Inferior parietal cortex (tissue), 1 donor: ENCODE measurements around the gene PELI2.

Source experiments
- DNase-seq: peaks from one replicate; pipeline ENCODE4 v3.0.0-alpha.2; 2016; ENCODE audit errors: extremely low spot score

PELI2 gene

GRCh38 chr14:56342494-56342942 lies 224.3 kb downstream of the PELI2 start:
- no peak for DNase-seq

- no peak for DNase-seq
These were observed 231.7 kb downstream of the PELI2 start for GRCh38 chr14:56349960-56350359.
